HepG2 (cell line): ENCODE results near the gene VBP1. TPM values are rescaled to one million over a fixed set of nuclear protein-coding genes. Genes with fewer than 3 reads are reported as not detected.
A peak's percentile ranks its signal among the peaks of the same experiment; 100 is the strongest.

Experiments
- GZF1 ChIP-seq: sonication (generic); formaldehyde crosslinking; IDR thresholded peaks from 2 replicates; pipeline ENCODE4 v1.5.1; 2020; ENCODE audit warnings: mild to moderate bottlenecking, missing genetic modification reagents
- KDM1A ChIP-seq: IDR thresholded peaks from 2 replicates; pipeline ENCODE4 v1.6.1; 2016; ENCODE audit warnings: missing compliant biosample characterization
- KLF9 ChIP-seq: IDR thresholded peaks from 2 replicates; pipeline ENCODE4 v1.6.1; 2016; ENCODE audit warnings: low read depth
- NCOR1 ChIP-seq: fragments of 200-600 bp; sonication (generic); IDR thresholded peaks from 2 replicates; pipeline ENCODE4 v1.7.0; 2017; ENCODE audit warnings: antibody characterized with exemption, low read length, borderline replicate concordance
- NONO ChIP-seq, 2 experiments: fragments of 450-650 bp in 1 of 2; sonication (generic) in 1 of 2; formaldehyde crosslinking in 1 of 2; IDR thresholded peaks in 1 of 2; conservative IDR thresholded peaks in 1 of 2; 2 replicates each; pipeline versions ENCODE4 v1.6.1 to v1.8.0; 2017 to 2022; ENCODE audit warnings: mild to moderate bottlenecking in 1 of 2, missing genetic modification reagents in 1 of 2, moderate library complexity in 1 of 2
- PITX1 ChIP-seq: sonication (generic); formaldehyde crosslinking; IDR thresholded peaks from 2 replicates; pipeline ENCODE4 v1.5.1; 2020; ENCODE audit warnings: mild to moderate bottlenecking, missing genetic modification reagents
- SALL1 ChIP-seq: sonication (generic); formaldehyde crosslinking; IDR thresholded peaks from 2 replicates; pipeline ENCODE4 v1.8.0; 2022; ENCODE audit warnings: mild to moderate bottlenecking, missing genetic modification reagents
- STAG1 ChIP-seq: sonication (generic); formaldehyde crosslinking; IDR thresholded peaks from 2 replicates; pipeline ENCODE4 v1.4.0; 2020; ENCODE audit warnings: missing genetic modification reagents
- TEAD3 ChIP-seq: optimal IDR thresholded peaks from 2 replicates; pipeline ENCODE3; 2016; ENCODE audit warnings: borderline replicate concordance
- YY1 ChIP-seq: IDR thresholded peaks from 2 replicates; pipeline ENCODE4 v1.6.1; 2011; ENCODE audit warnings: low read length, low read depth, moderate library complexity, mild to moderate bottlenecking; ENCODE audit not compliant: insufficient read depth, insufficient replicate concordance
- ZFP82 ChIP-seq: sonication (generic); formaldehyde crosslinking; IDR thresholded peaks from 2 replicates; pipeline ENCODE4 v1.5.1; 2020; ENCODE audit warnings: mild to moderate bottlenecking, missing genetic modification reagents, borderline replicate concordance
- ZFX ChIP-seq: sonication (generic); formaldehyde crosslinking; IDR thresholded peaks from 2 replicates; pipeline ENCODE4 v1.4.0; 2020; ENCODE audit warnings: mild to moderate bottlenecking, low read depth, missing genetic modification reagents, moderate library complexity
- ZFY ChIP-seq: sonication (generic); formaldehyde crosslinking; IDR thresholded peaks from 2 replicates; pipeline ENCODE4 v1.4.0; 2020; ENCODE audit warnings: missing genetic modification reagents
- ZNF224 ChIP-seq: sonication (generic); formaldehyde crosslinking; IDR thresholded peaks from 2 replicates; pipeline ENCODE4 v1.5.0; 2020; ENCODE audit warnings: mild to moderate bottlenecking, missing genetic modification reagents
- ZNF274 ChIP-seq: sonication (generic); formaldehyde crosslinking; IDR thresholded peaks from 2 replicates; pipeline ENCODE4 v1.5.1; 2020; ENCODE audit warnings: mild to moderate bottlenecking, missing genetic modification reagents
- ZNF460 ChIP-seq: sonication (generic); formaldehyde crosslinking; IDR thresholded peaks from 2 replicates; pipeline ENCODE4 v1.5.1; 2020; ENCODE audit warnings: missing genetic modification reagents, mild to moderate bottlenecking, borderline replicate concordance
- ZNF501 ChIP-seq: sonication (generic); formaldehyde crosslinking; IDR thresholded peaks from 2 replicates; pipeline ENCODE4 v1.5.1; 2020; ENCODE audit warnings: mild to moderate bottlenecking, moderate library complexity, missing genetic modification reagents
- ZNF761 ChIP-seq: sonication (generic); formaldehyde crosslinking; conservative IDR thresholded peaks from 2 replicates; pipeline ENCODE4 v1.4.0; 2020; ENCODE audit warnings: mild to moderate bottlenecking, missing genetic modification reagents
- ZSCAN29 ChIP-seq: sonication (generic); formaldehyde crosslinking; conservative IDR thresholded peaks from 2 replicates; pipeline ENCODE4 v1.4.0; 2020; ENCODE audit warnings: mild to moderate bottlenecking, missing genetic modification reagents
- polyA plus RNA-seq, 8 experiments: library from polyadenylated mRNA; depleted of rRNA in 3 of 8; stranded (reverse) in 7 of 8; unstranded in 1 of 8; fragments of >200 nt; fragmentation: Illumina TruSeq in 4 of 8; extraction: Trizol in 4 of 8; gene quantifications; 2 replicates each; pipeline versions ENCODE4 v1.2.1 to v1.2.3, GENCODE V29; 2011 to 2016; ENCODE audit warnings: low read depth in 4 of 8, missing spikeins in 1 of 8, mixed read lengths in 1 of 8; ENCODE audit not compliant: insufficient read depth in 1 of 8
- total RNA-seq, 5 experiments: library from RNA; depleted of rRNA; stranded (reverse); fragments of >200 nt; fragmentation: Illumina TruSeq; extraction: Trizol; gene quantifications; 2 replicates each; pipeline ENCODE4 v1.2.3, GENCODE V29; 2016; ENCODE audit warnings: low read depth in 1 of 5
- TF ChIP-seq, protein P1 (sequence below): sonication (generic); formaldehyde crosslinking; IDR thresholded peaks from 2 replicates; pipeline ENCODE4 v1.4.0; 2020; ENCODE audit warnings: mild to moderate bottlenecking, missing genetic modification reagents
- TF ChIP-seq, protein P2 (sequence below): sonication (generic); formaldehyde crosslinking; IDR thresholded peaks from 2 replicates; pipeline ENCODE4 v1.5.1; 2020; ENCODE audit warnings: mild to moderate bottlenecking, missing genetic modification reagents, moderate library complexity
- TF ChIP-seq, protein P3 (sequence below): sonication (generic); formaldehyde crosslinking; IDR thresholded peaks from 2 replicates; pipeline ENCODE4 v1.4.0; 2020; ENCODE audit warnings: missing genetic modification reagents
- TF ChIP-seq, protein P4 (sequence below): sonication (generic); formaldehyde crosslinking; IDR thresholded peaks from 2 replicates; pipeline ENCODE4 v1.5.0; 2020; ENCODE audit warnings: mild to moderate bottlenecking, low read depth, missing genetic modification reagents, borderline replicate concordance

The VBP1 gene
- total and polyA plus RNA-seq, 2 of the 13 experiments (the other 11 are each of a cell fraction or from before 2014, with no cell fraction given), result 20.4 to 72.6 TPM

DNA sequence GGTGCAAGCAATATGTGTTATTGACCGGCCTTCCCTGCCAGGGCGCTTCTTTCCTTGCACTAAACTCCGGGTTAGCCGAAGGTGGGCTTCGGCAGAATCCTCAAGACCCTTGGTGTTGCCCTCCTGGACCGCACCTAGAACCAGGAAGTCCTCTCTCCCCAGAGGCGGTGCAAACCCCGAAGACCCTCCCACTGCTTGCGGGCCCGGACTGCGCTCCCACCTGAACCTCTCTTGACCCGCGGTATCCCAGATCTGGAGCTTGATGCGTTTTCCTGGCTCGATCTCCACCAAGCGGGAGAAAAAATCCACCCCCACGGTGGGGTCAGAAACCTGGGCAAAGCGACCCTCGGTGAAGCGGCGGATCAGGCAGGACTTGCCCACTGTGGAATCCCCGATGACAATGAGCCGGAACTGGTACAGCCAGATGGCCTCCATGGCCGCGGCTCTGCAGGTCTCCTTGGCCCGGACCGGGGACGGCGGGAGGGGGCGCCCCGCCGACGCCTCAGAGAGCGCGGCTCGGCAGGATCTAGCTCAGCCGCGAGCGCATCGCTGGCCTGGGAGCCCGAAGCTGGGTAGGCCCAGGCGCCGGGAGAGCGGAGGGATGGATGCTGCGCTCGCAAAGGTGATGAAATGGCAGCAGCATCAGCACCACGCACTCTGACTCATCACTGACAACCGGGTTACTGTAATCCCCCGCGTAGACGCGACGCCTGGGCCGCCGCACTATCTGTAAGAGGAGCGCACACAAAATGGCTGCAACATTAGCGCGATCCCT, 47.8 kb downstream of the VBP1 start, which contains the start of gene RAB39B (continued):
- TF ChIP-seq, protein P1, sequence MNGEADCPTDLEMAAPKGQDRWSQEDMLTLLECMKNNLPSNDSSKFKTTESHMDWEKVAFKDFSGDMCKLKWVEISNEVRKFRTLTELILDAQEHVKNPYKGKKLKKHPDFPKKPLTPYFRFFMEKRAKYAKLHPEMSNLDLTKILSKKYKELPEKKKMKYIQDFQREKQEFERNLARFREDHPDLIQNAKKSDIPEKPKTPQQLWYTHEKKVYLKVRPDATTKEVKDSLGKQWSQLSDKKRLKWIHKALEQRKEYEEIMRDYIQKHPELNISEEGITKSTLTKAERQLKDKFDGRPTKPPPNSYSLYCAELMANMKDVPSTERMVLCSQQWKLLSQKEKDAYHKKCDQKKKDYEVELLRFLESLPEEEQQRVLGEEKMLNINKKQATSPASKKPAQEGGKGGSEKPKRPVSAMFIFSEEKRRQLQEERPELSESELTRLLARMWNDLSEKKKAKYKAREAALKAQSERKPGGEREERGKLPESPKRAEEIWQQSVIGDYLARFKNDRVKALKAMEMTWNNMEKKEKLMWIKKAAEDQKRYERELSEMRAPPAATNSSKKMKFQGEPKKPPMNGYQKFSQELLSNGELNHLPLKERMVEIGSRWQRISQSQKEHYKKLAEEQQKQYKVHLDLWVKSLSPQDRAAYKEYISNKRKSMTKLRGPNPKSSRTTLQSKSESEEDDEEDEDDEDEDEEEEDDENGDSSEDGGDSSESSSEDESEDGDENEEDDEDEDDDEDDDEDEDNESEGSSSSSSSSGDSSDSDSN, result peak; percentile 50; the same call in 1 of the 2 replicates
- TF ChIP-seq, protein P2, sequence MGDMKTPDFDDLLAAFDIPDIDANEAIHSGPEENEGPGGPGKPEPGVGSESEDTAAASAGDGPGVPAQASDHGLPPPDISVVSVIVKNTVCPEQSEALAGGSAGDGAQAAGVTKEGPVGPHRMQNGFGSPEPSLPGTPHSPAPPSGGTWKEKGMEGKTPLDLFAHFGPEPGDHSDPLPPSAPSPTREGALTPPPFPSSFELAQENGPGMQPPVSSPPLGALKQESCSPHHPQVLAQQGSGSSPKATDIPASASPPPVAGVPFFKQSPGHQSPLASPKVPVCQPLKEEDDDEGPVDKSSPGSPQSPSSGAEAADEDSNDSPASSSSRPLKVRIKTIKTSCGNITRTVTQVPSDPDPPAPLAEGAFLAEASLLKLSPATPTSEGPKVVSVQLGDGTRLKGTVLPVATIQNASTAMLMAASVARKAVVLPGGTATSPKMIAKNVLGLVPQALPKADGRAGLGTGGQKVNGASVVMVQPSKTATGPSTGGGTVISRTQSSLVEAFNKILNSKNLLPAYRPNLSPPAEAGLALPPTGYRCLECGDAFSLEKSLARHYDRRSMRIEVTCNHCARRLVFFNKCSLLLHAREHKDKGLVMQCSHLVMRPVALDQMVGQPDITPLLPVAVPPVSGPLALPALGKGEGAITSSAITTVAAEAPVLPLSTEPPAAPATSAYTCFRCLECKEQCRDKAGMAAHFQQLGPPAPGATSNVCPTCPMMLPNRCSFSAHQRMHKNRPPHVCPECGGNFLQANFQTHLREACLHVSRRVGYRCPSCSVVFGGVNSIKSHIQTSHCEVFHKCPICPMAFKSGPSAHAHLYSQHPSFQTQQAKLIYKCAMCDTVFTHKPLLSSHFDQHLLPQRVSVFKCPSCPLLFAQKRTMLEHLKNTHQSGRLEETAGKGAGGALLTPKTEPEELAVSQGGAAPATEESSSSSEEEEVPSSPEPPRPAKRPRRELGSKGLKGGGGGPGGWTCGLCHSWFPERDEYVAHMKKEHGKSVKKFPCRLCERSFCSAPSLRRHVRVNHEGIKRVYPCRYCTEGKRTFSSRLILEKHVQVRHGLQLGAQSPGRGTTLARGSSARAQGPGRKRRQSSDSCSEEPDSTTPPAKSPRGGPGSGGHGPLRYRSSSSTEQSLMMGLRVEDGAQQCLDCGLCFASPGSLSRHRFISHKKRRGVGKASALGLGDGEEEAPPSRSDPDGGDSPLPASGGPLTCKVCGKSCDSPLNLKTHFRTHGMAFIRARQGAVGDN, result peak; percentile 46
- no peak for TF ChIP-seq NONO (IDR thresholded peaks at IDR 0.05)
- TF ChIP-seq NONO (CRISPR knock-in tag; conservative IDR thresholded peaks at IDR 0.05), result no peak
- TF ChIP-seq ZNF460 (CRISPR knock-in tag), result no peak
- peak; percentile 38; the same call in 1 of the 2 replicates for TF ChIP-seq ZFY (CRISPR knock-in tag)
- peak; percentile 99 for TF ChIP-seq ZSCAN29 (CRISPR knock-in tag)
- no peak for TF ChIP-seq ZNF274
- peak; percentile 100 for TF ChIP-seq GZF1
- no peak for TF ChIP-seq ZNF761 (CRISPR knock-in tag)
- TF ChIP-seq STAG1 (CRISPR knock-in tag), result peak; percentile 34; the same call in 1 of the 2 replicates
- TF ChIP-seq ZFP82 (CRISPR knock-in tag), result no peak
- no peak for TF ChIP-seq TEAD3 (CRISPR knock-in tag)
- peak; percentile 42; the same call in 1 of the 2 replicates for TF ChIP-seq ZFX
- no peak for TF ChIP-seq NCOR1
- 0 out of 2 replicates have a peak, but pooled peaks have one; percentile 75 for TF ChIP-seq KDM1A
- TF ChIP-seq KLF9 (CRISPR knock-in tag), result no peak
- TF ChIP-seq PITX1 (CRISPR knock-in tag), result no peak
- no peak for TF ChIP-seq ZNF224
- 0 out of 2 replicates have a peak, but pooled peaks have one; percentile 18 for TF ChIP-seq ZNF501
- TF ChIP-seq SALL1, result no peak; the same call in 1 of the 2 replicates
- peak; percentile 58 for TF ChIP-seq YY1
- TF ChIP-seq, protein P3, sequence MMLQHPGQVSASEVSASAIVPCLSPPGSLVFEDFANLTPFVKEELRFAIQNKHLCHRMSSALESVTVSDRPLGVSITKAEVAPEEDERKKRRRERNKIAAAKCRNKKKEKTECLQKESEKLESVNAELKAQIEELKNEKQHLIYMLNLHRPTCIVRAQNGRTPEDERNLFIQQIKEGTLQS (CRISPR knock-in tag), result peak; percentile 79
- TF ChIP-seq, protein P4, sequence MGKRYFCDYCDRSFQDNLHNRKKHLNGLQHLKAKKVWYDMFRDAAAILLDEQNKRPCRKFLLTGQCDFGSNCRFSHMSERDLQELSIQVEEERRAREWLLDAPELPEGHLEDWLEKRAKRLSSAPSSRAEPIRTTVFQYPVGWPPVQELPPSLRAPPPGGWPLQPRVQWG (CRISPR knock-in tag), result no peak
